Liver (tissue), 3 donors: ENCODE measurements around the gene BTBD9.

Experiments used
- EGR1 ChIP-seq, 2 donors: IDR thresholded peaks; 2 replicates each; pipeline ENCODE4 v1.6.1; 2016 to 2018; ENCODE audit warnings: antibody characterized with exemption in 2 of 2, low read depth in 2 of 2
- GABPA ChIP-seq, 2 donors: IDR thresholded peaks in 1 of 2; conservative IDR thresholded peaks in 1 of 2; 2 replicates each; pipeline ENCODE4 v1.6.1; 2016; ENCODE audit warnings: antibody characterized with exemption in 2 of 2, mild to moderate bottlenecking in 1 of 2, moderate library complexity in 1 of 2
- TF ChIP-seq, protein P1 (sequence below): fragments of 150-350 bp; IDR thresholded peaks from 2 replicates; pipeline ENCODE4 v1.5.1; 2017; ENCODE audit warnings: improper control_type of control experiment, low read depth, low read length; ENCODE audit not compliant: missing input control
- donor health status: healthy.
- donor health status: healthy.

DNA sequence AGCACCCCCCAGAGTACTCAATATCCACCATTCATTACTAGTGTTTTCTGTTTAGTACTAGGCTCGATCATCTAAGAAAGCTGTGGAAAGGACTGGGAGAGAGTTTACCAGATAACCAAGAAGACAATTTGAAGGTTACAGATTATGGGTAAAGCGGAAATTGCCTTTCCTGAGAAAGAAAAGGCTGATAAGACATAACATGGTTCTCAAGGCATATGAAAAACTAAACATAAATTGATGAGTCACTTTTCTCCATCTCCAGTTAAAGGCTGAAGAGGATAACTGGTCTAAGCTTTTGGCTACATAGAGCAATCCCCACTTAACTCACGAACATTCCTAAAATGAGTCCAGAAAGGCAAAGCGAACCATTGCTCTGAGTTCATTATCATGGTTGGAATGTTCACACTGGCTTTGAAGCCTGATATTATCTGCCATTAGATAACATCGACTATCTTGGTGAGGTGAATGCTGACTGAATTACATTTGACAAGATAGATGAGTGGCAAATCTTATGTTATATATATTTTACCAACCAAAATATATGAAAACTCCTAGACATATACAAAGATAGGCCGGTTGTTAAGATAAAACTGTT is 65.8 kb downstream of the BTBD9 start:
- TF ChIP-seq, protein P1, sequence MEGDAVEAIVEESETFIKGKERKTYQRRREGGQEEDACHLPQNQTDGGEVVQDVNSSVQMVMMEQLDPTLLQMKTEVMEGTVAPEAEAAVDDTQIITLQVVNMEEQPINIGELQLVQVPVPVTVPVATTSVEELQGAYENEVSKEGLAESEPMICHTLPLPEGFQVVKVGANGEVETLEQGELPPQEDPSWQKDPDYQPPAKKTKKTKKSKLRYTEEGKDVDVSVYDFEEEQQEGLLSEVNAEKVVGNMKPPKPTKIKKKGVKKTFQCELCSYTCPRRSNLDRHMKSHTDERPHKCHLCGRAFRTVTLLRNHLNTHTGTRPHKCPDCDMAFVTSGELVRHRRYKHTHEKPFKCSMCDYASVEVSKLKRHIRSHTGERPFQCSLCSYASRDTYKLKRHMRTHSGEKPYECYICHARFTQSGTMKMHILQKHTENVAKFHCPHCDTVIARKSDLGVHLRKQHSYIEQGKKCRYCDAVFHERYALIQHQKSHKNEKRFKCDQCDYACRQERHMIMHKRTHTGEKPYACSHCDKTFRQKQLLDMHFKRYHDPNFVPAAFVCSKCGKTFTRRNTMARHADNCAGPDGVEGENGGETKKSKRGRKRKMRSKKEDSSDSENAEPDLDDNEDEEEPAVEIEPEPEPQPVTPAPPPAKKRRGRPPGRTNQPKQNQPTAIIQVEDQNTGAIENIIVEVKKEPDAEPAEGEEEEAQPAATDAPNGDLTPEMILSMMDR = no peak
- no peak for TF ChIP-seq GABPA (IDR thresholded peaks at IDR 0.05 in 1 of 2, conservative IDR thresholded peaks at IDR 0.05 in 1 of 2)
- TF ChIP-seq EGR1 (IDR thresholded peaks at IDR 0.05; ENCODE audit: low read depth in 2 of 2) = no peak
